NCI-H2081 (cell line): Measurements from ENCODE around the gene PLEKHF1.

Source experiments
- DNase-seq, 2 experiments: peaks; one replicate each; lab custom pipeline; 2025; lab: John Stamatoyannopoulos, UW

PLEKHF1 gene

DNA sequence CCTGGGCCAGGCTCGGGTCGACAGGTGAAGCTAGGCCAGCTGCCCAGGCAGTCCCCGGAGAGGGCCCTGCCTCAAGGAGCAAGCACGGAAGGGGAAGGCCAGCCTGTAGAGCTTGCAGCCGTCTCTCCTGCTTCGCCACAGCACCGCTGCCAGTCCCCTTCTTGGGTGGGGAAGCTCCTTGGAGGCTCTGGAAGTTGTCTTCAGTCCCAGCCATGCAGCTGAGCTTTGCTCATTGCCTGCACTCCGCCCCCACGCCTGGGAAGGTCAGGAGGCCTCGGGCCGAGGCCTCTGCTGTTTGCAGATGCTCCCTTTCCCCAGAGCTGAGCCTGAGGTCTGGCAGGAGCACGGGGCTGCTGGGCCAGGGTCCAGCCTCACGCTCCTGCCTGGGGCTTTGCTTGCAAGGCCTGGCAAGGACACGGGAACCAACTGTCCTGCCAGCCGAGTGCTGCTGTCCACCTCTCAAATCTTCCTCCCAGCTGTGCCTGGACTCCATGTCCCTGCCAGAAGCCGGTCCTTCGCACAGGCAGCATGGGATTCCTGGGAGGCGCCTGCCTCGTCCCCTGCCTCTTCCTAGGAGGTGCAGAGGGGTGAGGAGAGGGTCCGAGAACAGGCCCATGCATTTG lies 13.3 kb downstream of the PLEKHF1 start:
- no peak for DNase-seq

DNA sequence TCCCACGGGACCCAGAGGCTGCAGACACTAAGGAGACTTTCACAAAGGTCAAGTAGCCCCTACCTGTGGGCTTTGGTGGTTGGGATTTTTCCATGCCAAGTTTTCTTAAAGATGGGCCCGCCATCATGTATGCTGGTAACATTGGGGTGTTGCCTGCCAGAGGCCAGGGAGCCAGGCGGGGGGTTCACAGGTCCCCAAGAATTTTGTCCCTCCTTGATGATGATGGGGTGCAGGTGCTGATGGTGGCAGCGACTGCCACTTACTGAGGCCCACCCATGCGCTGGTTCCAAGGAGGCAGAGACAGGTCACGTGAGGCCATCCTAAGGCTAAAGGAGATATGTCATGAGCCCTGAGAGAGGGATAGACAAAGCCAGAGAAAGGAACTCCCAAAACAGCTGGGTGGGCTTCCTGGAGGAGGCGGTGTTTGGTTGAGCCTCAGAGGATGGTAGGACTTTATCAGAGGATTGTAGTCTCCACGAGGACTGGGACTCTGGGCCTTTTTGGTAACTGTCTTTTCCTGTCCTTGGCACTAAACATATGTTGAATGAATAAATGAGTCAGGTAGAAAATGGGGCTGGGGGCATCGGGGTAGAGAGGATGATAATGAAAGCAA lies 14.4 kb downstream of the PLEKHF1 start:
- DNase-seq, result no peak

DNA sequence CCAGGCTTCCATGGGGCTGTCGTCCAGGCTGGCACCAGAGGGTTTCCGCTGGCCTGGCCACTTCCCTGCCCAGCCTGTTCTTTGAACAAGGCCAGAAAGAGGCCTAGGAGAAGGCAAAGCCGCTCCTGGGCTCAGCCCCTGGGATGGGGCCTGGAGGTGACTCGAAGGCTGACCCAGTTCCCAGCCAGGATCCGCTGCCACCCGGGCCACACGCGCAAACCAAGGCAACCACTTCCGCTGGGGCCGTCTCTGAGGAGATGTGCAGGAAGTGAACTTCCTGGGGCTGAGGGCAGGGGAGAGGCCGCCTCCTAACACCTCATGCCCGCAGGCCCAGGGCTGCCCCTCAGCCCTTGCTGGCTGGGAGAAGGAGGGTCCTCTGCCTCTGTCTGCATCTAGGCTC lies 15.2 kb downstream of the PLEKHF1 start:
- DNase-seq, result no peak

DNA sequence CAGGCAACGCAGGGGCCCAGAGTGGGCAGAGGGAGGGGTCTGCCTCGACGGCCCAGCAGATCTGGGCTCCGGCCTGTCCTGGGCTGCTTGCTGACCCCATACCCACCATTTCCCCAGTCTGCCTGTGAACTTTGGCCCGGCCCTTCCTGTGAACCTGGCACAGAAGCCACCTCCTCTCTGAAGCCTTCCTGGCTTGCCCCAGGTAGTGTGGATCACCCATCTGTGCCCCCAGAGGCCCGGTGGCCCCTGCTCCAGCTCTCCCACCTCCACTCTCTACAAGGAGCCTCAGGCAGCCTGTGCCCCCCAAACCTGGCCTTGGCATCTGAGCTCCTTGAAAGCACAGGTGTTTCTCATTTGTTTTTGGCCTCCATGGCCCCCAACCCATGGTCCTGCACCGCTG lies 15.7 kb downstream of the PLEKHF1 start:
- no peak for DNase-seq

DNA sequence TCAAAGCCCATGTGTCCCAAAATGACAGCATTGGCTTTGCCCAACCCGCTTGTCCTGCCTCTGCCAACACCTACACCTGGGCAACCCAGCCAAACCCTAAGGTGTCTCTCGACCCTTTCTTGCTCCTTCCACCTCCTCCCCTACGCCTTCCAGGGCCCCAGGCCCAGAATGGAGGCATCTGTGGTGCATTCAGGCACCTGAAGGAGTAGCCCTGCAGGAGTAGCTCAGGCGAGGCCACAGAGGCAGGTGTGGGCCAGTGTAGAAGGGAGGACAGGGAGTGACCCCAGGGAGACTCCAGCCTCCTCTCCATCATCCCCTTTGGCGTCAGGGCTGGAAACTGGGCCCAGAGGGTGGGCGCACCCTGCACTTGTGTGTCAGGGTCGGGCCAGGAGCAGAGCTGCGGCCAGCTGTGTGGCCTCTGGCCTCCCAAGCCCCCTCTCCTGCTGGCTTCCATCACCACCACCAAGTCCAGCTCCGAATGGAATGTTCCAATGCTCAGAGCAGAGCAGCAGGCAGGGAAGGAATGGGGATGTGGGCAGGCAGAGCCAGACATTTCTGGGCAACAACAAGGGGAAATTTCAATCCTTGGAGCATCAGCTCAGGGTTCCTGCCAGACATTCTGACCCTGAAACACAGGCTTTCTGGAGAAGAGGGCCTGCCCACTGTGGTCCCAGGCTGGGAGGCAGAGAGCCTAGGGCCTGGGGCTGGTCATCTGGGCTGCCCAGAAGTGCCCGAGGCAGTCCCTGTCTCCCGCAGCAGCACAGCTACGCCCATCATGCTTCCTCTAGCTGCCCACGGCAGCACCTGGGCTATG lies 16.4 kb downstream of the PLEKHF1 start:
- no peak for DNase-seq

DNA sequence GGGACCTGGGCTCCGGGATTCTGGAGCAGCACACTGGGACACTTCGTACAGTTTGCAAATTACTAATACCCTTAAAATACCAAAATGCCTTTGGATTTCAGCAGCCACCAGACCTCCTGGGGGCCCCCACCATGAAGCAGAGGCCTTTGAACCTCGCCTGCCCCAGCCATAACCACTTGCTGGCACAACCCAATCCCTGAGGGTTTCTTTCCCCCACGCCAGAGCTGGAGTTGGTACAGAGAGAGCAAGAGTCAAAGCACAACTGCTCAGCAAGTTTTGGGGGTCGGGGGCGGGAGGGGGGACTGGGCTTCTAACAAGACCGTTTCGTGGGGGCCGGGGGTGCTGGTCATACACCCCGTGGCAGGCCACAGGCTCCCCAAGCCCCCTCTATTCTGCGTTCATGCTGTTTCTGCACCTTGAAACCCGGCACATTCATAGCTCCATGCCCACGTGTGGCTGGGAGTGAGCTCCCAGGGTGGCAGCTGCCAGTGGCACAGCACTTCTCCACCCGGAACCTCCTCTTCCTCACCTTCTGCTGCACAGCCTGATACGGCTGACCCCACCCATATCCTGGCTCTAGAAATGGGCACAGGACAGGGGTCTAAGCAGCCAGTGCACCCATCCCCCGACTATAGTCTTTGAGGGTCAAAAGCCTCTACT lies 17.1 kb downstream of the PLEKHF1 start:
- DNase-seq, result no peak

DNA sequence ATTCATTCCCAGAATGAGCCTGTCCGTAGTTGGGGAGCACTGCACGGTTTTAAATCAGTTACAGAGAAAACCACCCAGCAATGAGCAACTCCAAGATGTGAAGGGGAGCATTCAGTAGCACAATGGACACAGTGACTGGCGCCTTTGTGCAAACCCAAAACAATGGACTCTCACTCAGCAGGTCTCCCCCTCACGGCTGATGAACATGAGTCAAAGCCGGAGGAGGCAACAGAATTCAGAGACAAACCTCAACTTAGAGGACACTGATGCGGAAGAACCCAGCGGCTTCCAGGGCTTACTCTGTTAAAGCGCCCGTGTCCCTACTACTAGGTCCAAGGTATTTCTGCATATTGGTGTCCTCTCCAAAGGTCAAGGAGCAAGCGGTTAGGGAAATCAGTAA lies 17.7 kb downstream of the PLEKHF1 start:
- DNase-seq, result no peak

DNA sequence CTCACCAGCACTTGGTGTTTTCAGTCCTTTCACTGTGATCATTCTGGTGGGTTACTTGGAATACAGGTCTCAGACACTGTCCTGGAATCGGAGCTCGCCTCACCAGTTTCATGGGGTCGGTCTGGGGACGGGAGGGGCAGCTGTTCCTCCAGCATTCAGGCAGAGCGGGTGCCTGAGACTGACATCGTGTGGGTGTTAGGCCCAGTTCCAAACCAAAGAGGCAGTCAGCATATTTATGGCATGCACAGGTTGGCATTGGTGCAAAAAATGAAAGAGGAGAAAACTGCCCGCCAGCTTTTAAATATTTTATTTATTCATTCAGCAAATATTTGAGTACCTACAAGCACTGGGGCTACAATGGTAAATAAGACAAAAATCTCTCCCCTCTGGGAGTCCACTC lies 20.1 kb downstream of the PLEKHF1 start:
- DNase-seq, result no peak

DNA sequence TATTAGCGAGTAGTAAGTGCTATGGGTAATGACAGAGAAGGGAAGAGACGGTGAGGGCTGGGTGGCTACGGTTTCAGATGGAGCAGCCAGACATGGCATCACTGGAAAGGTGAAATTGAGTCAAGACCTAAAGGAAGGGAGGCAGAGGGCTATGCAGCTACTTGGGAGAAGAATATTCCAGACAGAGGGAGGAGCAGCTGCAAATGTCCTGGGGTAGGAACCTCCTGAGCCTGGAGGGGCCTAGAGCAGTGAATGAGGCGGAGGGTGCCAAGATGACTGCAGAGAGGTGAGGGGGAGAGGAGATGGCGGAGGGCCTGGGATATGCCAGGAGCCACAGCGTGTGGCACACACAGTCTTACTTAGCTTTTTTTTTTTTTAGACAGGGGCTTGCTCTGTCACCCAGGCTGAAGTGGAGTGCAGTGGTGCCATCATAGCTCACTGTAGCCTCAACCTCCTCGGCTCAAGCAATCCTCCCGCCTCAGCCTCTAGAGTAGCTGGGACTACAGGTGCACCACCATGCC lies 21.1 kb downstream of the PLEKHF1 start:
- DNase-seq, result no peak

DNA sequence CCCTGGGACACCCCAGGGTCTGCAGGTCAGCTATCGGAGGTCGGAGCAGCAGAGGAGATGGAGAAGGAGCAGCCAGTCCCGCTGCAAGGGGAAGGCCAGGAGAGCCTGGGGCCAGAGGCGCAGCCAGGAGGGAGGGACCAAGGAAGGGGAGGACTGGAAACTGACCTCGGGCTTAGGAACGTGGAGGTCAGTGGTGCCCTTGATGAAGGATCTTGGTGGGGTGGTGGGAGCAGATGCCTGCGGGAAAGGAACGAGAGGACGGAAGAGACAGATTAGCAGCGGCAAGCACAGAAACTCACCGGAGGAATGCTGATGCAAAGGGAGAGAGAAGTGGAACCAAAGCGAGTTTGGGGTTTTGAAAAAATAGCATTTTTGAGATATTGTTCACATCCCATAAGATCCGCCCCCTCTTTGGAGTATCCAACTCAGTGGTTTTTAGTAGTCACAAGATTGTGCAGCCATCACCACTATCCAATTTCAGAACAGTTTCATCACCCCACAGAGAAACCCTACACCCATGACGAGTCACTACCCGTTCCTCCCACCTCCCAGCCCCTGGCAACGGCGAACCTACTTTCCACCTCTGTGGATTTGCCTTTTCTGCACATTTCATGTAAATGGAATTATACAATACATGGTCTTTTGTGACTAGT lies 22.1 kb downstream of the PLEKHF1 start:
- no peak for DNase-seq

DNA sequence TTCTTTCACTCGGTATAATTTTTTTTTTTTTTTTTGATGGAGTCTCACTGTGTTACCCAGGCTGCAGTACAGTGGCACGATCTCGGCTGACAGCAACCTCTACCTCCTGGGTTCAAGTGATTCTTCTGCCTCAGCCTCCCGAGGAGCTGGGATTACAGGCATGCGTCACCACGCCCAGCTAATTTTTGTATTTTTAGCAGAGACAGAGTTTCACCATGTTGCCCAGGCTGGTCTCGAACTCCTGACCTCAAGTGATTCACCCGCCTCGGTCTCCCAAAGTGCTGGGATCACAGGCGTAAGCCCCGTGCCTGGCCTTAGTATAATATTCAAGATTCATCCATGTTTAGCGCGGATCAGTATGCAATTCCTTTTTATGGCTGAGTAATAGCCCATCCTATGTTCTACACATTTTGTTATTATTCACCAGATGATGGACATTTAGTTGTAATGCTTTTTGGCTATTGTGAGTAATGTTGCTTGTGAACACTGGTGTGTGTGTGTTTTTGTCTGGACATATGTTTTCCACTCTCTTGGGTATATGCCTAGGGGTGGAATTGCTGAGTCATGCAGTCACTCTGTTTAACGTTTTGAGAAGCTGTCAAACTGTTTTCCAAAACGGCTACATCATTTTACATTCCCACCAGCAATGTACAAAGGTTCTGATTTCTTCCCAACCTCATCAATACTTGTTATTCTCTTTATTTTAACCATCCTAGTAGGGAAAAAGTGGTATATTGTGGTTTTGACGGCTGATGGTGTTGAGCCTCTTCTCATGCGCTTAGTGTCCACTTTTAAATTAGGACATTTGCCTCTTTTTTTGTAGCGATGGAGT lies 22.9 kb downstream of the PLEKHF1 start:
- no peak for DNase-seq

DNA sequence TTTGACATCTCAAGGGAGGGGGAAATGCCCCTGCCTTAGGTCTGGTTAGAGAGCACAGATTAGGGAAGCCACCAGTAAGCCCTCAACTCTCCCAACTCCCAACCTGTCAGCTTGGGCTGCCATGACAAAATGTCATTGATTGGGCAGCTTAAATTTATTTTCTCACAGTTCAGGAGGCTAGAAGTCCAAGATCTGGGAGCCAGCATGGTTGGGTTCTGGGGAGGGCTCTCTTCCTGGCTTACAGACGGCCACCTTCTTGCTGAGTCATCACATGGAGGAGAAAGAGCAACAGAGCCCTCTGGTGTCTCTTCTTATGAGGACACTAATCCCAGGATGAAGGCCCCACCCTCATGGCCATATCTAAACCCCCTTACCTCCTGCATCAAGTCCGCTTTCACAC lies 25.6 kb downstream of the PLEKHF1 start:
- no peak for DNase-seq

DNA sequence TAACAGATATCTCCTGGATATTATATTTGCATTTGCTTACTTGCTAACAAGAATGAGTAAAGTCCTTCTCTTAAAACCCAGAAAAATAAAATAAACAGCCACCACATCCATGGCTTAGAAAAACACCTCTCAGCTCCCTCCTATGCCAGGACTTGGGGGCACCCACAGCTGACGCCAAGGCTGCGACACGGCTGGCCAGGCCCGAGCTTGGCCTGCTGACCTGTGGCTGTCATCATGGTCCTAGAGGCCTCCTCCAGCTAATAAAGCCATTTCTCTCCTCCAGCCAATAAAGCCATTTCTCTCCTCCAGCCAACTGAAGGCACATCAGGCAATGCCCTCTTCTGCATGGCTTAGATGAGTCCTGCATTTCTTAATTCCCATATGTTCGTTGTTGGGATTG lies 28.9 kb downstream of the PLEKHF1 start:
- DNase-seq, result no peak

DNA sequence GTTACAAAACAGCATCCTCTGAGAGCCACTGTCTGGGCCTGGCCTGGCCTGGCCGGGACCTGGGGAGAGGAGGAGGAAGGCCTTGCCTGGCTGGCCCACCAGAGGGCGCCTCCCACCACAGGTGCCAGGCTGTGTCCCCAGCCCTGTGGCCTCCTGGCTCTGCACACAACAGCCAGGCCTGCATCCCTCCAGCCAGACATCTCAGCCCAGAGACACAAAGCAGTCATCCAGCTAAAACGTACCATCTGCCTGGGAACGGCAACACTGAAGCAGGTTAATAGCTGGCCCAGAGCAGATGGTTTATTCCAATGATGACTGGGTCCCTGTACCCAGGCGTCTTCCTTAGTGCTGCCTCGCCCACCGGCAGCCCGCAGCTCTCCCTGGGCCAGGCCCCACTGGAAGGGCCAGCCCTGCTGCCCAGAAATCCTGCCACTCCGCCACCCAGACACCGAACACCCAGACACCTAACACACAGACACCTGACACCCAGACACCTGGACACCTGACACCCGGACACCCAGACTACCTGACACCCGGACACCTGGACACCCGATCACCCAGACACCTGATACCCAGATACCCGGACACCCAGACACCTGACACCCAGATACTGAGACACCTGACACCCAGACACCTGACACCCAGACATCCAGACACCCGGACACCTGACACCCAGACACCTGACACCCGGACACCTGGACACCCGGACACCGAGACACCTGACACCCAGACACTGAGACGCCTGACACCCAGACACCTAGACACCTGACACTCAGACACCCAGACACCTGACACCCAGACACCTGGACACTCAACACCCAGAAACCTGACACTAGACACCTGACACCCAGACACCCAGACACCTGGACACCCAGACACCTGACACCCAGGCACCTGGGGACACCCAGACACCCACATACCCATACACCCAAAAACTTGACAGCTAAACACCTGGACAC lies 29.7 kb downstream of the PLEKHF1 start:
- DNase-seq, result no peak

DNA sequence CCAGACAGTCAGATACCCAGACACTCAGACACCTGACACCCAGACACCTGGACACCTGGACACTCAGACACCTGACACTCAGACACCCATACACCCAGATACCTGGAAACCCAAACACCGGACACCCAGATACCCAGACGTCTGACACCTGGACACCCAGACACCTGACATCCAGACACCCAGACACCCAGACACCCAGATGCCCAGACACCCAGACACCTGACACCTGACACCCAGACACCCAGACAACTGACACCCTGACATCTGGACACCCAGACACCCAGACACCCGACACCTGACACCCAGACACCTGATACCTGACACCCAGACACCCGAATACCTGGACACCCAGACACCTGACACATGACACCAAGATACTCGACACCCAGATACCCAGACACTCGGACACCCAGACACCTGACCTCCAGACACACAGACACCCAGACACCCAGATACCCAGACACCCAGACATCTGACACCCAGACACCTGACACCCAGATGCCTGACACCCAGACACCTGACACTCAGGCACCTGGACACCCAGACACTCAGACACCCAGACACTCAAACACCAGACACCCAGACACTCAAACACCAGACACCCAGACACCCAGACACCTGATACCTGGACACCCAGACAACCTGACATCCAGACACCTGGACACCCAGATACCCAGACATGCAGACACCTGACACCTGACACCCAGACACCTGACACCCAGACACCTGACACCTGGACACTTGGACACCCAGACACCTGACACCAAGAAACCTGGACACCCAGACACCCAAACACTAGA lies 30.7 kb downstream of the PLEKHF1 start:
- no peak for DNase-seq

DNA sequence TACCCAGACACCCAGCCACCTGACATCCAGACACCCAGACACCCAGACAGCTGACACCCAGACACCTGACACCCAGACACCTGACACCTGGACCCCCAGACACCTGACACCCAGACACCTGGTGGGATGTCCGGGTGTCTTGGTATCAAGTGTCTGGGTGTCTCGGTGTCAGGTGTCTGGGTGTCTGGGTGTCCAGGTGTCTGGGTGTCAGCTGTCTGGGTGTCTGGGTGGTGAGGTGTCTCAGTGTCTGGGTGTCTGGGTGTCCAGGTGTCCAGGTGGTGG lies 31.2 kb downstream of the PLEKHF1 start:
- no peak for DNase-seq

DNA sequence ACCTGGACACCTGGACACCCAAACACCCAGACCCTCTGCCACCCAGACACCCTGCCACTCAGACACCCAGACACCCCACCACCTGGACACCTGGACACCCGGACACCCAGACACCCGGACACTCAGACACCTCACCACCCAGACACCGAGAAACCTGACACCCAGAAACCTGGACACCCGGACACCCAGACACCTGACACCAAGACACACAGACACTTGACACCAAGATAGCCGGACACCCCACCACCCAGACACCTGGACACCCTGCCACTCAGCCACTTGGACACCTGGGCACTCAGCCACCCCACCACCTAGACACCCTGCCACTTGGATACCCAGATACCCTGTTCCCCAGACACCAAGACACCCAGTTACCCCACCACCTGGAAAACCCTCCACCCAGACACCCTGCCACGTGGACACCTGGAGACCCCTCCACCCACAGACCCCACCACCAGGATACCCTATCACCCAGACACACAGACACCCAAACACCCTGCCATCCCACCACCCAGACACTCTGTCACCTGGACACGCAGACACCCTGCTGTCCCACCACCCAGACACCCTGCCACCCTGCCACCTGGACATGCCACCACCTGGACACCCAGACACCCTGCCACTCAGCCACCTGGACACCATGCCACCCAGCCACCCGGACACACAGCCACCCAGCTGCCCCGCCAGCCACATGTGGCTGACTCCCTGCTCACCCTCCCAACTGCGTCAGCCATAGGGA lies 32.4 kb downstream of the PLEKHF1 start:
- no peak for DNase-seq

DNA sequence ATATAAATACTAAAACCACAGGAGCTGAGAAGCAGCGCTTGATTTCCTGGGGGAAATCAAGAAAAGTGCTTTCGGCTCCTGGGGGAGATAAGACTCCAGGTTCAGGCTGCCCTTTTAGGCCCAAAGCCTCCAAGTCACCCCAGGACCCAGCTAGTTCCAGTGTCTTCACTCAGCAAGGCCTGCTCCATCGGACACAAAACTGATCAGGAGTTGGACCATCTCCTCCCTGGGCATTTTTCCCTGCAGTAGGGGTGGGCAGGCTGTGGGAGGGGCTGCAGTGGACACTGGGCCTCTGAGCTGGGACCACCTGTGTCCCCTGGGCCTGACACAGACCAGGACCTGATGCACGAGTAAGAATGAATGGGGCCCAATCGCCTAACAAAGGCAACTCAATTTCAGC lies 34.6 kb downstream of the PLEKHF1 start:
- DNase-seq, result no peak

DNA sequence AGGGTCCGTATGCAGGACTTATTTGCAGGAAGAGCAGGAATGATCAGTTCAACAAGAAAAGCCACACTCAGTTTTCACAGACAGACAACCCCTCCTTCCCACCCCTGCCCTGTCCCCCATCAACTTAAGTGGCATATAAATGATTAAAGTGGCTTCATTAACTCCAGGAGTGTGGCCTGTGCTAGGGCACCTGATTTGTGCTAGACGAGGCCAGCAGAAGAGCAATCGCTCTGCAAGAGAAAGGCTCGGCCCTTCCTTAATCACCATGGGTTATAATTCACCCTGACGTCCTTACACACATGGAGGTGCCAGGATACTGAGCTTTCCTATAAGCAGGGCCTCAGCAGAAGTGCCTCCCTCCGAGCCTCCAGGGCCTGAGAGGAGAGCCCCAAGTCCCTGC lies 35.2 kb downstream of the PLEKHF1 start:
- DNase-seq, result no peak
